GM19468 (cell line): ENCODE results near the gene TRERF1.
"Not testable (repeated sequence)": the region's sequence is repeated elsewhere in the genome, so short reads cannot be mapped to it uniquely, and the experiment has no call there.

Experiments
- ATAC-seq: cut with Tn5 transposase; IDR thresholded peaks from one replicate; pipeline ENCODE4 v1.9.1; 2021; ENCODE audit warnings: mild to moderate bottlenecking, moderate library complexity, moderate number of reproducible peaks; ENCODE audit not compliant: unreplicated experiment; ENCODE audit errors: extremely low read depth

TRERF1 gene

DNA sequence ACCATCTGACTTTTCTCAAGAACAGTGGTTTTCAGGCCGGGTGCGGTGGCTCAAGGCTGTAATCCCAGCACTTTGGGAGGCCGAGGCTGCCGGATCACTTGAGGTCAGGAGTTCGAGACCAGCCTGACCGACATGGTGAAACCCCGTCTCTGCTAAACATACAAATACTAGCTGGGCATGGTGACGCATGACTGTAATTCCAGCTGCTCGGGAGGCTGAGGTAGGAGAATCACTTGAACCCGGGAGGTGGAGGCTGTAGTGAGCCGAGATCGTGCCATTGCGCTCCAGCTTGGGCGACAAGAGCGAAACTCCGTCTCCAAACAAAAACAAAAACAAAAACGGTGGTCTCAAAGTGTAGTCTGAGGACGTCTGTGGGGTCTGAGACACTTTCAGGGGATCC is 235.2 kb downstream of the TRERF1 start:
- not testable (repeated sequence) for ATAC-seq

DNA sequence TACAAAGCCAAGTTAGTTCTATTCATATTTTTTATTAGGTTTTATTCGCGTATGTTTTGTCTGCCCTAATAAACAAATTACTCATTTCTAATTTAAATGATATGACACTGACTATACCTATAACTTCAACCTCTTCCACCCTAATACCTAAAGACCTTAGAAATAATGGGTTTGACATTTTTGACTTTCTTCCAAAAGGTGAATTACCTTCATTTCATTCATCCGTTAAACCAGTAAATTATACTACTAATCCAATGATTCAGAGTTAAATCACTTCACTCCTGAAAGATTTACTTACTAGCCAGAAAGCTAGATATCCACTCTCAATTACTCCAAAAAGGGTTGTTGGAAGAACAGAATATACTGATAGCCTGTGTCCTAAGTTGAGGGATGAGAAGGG is 239.3 kb downstream of the TRERF1 start:
- ATAC-seq, result no peak

DNA sequence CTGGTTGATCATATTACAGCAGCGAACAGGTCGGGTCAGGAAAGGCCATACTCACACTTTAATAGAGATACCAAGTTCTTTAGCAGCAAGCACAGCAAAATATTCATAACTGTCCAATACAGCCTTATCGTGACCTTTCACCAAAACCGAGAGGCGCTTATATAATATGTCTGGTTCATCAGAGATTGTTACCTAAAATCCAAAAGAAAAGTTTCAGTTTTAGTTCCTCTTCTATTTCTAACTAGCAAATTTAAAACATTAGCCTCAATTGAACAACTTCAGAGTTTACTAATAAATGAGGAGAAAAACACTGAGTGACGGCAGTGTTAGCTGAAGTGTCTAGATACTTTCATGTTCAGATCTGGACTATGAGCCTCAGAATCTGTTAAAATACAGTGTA is 240.0 kb downstream of the TRERF1 start:
- no peak for ATAC-seq

DNA sequence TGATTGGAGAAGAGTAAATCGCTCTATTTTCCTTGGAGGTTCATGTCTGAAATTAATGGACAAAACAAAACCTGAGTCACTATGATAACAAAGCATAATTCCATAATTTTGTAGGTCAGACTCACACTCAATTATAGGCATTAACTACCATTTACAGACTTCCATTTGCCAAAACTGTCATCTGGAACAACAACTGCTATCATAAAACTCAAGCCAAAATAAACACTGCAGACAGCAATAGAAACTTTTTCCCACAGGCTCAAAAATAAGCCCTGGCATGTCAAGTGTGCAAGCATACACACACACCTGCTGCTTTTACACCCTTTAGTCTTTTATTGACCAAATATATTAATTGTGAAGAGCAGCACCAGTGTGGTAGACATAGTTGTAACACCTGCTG is 241.2 kb downstream of the TRERF1 start:
- no peak for ATAC-seq

DNA sequence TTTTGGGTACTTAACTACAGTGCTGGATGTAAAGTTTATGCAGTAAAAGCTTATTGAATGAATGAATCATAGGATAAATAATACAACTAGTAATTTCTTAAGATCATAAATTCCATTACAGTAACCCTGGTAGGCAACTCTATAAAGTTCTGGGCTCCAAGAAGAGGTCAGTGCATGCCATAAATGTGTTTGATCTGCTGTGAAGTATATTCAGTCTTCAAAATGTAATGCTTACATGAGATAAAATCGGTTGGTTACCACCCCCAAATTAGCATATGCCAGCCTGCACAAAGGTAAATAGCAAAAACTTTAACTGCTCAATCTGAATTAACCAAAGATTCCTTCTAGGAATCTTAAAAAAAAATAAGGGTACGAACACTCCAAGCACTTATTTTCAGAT is 244.2 kb downstream of the TRERF1 start:
- not testable (repeated sequence) for ATAC-seq

DNA sequence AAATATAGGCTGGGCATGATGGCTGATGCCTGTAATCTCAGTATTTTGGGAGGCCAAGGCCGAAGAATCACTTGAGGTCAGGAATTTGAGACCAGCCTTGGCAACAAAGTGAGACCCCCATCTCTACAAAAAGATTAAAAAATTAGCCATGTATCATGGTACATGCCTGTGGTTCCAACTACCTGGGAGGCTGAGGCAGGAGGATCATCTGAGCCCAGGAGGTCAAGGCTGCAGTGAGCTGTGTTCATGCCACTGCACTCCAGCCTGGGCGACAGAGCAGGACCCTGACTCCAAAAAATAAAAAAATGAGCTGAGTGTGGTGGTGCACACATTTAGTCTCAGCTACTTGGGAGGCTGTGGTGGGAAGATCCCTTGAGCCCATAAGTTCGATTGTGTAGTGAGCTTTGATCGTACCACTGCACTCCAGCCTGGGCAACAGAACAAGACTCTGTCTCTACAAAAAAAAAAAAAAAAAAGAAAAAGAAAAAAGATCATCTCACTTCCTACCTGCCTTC is 246.9 kb downstream of the TRERF1 start:
- ATAC-seq, result no peak

DNA sequence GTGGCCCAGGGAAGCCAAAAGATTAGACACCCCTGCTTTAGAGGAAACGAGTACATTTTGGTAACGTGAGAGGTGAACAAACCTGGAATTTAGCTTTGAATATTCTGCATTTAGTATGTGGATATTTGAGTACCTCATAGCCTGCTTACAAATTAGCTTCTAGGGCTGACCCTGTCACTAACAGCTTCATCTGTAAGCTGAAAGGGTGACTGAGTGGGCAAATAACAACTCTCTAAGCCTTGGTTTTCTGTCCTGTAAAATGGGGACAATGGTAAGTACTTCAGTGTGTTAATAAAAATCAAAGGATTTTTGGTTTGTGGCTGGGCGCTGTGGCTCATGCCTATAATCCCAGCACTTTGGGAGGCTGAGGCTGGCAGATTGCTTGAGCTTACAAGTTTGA is 248.5 kb downstream of the TRERF1 start:
- ATAC-seq, result no peak

DNA sequence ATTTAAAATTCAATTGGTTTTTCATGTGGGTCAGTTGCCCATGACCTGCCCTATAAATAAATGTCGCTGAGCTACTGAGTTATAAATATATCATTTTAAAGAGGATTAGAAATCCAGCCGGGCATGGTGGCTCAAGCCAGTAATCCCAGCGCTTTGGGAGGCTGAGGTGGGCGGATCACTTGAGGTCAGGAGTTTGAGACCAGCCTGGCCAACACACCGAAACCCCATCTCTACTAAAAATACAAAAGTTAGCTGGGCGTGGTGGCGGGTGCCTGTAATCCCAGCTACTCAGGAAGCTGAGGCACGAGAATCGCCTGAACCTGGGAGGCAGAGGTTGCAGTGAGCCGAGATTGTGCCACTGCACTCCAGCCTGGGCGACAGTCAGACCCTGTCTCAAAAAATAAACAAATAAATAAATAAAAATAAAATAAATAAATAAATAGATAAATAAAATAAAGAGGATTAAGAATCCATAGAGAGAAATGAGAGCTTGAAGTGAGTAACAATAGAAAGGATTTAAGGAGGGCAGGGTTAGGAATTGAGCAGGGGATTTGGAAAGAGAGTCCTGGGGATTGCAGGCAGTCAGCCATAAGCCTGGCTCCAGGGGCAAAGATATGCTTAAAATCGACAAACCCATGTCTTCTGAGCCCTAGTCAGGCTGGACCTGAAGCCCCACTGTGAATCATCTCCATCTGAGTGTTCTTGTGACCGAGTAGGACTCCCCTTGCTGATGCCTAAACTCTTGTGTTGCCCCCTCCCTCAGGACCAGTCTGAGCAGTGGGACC is 249.4 kb downstream of the TRERF1 start:
- ATAC-seq, result not testable (repeated sequence)

DNA sequence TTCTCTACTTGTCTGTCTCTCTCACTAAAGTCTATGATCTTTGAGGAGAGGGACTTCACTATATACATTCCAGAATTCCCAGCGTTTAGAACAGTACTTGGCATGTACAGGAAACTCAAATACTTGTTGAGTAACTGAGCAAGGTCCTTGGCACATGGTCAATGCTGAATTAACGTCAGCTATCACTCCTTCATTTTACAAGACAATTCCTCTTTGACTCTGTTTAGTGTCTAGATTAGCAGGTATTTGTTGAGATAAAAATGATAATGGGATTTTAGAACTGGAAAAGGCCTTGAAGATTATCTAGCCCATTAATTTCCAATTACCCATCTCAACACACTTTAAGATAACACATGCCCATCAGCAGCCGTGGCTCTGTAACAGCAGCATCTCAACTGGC is 250.3 kb downstream of the TRERF1 start:
- no peak for ATAC-seq

DNA sequence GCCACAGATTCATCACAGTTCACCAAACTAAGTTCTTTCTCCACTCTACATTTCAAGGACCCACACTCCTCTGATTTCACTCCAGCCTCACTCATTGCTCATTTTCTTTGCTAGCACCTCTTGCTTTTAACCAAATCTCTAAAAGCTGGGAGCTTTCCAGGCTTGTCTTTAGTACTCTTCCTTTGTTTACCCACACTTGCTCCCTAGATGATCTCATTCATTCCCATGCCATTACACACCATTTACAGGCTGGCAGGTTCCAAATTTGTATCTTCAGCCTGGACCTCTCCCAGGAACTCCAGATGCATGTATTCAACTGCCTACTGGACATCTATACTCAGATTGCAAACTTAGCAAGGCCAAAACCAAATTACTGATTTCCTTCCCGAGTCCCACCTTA is 251.7 kb downstream of the TRERF1 start:
- ATAC-seq, result no peak

DNA sequence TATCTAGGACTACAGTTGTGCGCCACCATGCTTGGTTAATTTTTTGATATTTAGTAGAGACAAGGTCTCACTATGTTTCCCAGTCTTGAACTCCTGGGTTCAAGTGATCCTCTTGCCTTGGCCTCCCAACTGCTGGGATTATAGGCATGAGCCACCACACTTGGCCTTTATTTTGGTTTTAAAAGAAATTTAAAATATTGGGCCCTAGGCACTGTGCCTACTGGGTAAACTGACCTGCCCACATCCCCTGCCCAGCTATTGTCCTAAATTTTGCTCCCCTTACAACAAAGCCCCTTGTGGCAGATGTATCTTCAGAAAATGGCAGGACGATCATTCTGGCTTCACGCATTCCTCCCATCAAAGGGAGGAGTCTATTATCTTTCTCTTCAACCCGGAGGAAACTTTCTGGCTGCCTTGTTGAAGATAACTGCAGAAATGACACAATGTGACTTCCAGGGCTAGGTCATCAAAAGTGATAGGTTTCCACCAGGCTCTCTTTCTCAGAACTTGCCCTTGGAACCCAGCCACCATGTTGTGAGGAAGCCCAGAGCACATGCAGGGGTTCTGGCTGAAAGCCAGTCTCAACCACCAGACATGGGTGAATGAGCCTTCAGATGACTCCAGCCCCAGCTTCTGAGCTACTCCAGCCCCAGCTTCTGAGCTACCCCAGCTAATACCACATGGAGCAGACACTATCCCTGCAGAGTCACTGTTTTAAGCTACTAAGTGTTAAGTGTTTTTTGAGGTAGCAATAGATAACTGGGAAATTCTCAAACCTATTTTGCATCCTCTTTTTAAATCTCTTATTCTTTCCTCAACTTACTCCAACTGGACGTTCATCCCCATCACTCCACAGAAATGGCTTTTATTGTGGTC is 252.4 kb downstream of the TRERF1 start:
- ATAC-seq, result no peak

DNA sequence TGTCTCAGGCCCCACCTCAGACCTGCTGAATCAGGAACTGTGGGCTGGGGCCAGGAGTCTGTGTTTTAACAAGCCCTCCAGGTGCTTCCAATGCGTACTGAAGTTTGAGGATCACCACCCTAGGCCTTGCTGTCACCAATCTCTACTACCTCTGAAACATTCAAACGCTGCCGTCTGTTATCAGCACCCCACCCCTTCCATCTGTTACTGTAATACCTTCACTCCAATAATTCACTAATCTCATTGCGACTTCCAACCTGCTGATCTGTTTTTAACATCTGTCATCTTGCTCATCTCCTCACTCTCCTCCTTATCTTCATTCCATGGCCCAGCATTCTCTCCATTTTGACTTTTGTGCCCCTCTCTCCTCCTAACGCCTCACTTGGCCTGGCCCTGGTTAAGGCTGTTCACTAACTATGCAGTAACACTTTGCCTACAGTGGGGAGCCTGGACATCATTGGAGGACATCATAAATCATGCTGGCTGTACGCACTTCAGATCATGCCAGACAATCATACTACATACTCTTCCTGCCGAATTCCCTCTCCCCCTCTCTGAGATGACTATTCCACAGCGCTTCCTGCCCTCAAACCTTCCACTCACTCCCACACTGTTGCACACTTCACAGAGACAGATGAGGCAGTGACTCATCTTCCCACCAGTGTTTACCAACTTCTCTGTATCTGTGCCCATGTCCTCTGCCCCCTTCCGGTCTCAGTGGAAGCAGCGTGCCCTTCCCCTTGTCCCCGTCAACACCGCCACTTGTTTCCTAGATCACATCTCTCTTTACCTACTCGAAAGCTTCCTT is 254.0 kb downstream of the TRERF1 start:
- no peak for ATAC-seq

DNA sequence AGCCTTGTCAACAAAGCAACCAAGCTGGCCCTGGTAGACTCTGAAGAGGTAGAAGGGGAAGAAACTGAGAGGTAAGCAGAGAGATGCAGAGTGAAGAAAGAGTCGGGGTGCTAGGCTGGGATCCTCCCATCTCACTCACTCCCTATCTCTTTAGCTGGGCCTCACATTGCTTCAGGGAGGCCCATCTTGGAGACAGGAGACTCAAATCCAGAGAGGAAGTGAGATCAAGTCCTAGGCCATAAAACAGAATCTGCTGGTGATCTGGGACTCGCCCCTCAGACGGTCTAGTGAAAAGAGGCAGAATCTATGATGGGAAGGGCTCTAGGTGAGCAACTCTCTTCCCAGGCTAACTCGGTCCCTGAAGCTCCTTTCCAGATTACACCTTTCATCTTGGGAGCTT is 256.3 kb downstream of the TRERF1 start:
- no peak for ATAC-seq

DNA sequence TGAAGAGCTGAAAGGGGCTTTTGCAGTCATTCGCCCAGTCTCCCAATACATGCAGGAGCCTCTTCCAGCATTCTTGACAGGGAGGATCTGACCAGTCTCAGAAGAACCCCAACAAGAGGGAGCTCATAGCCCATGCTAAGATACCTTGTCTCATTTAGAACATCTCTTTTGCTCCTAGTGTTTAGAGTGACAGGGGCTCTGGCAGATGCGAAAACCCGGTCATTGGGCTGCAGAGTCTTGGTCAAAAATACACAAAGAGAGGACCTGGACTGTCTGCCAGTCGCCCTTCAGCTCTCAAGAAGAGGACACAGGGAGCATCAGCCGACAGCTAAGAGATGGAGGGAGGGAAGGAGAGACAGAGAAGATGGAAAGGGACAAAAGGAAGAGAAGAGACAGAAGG is 257.7 kb downstream of the TRERF1 start:
- ATAC-seq, result no peak

DNA sequence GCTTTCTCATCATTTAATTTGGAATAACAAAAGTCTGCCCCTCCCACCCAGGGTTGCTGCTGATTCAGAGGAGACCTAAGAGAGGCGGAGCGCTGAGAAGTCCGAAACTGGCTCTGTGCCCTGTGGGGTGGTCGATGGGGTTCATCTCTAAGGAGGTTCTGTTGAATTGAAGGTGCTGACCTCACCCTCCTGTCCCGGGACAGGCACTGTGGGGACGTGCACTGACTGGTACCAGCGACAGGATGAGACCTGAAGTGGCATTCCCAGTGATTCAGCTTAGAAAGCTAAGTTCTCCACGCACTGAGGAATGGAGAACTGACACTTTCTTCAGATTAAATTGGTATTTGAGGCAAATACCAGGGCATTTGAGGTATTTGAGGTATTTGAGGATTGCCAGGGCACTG is 258.2 kb downstream of the TRERF1 start:
- no peak for ATAC-seq

DNA sequence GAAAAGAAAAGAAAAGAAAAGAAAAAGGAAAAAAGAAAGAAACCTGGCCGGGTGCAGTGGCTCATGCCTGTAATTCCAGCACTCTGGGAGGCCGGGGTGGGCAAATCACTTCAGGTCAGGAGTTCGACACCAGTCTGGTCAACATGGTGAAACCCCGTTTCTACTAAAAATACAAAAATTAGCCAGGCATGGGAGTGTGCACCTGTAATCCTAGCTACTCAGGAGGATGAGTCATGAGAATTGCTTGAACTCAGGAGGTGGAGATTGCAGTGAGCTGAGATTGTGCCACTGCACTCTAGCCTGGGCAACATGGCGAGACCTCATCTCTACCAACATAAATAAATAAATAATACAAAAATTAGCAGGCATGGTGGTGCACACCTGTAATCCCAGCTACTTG is 259.3 kb downstream of the TRERF1 start:
- not testable (repeated sequence) for ATAC-seq

DNA sequence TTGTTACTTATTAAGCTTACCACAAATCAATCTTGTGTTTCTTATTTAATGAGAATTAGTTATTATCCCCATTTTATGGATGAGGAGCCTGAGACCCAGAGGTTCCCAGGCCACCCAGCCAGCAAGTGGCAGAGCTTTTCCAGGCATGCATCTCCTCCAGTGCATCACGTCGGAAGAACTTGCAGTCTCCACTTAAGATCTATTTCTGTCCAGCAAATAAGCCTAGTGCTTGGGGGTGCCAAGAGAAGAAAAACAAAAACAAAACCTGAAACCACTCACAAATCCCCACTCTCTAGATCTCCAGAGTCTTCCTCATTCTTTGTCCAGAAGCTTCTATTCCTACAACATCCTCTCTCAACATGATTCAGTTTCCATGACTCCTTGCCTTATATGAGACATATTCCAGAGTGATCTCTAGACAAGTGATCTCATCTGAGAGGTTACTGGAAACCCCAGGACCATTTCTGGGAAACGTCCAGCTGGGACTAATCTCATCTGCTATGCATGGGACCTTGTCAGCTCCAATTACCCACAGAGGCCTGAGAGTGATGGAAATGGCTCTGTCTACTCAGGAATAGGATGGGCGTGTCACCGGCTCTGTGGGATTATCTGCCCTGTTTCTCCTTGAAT is 261.1 kb downstream of the TRERF1 start:
- ATAC-seq, result no peak

DNA sequence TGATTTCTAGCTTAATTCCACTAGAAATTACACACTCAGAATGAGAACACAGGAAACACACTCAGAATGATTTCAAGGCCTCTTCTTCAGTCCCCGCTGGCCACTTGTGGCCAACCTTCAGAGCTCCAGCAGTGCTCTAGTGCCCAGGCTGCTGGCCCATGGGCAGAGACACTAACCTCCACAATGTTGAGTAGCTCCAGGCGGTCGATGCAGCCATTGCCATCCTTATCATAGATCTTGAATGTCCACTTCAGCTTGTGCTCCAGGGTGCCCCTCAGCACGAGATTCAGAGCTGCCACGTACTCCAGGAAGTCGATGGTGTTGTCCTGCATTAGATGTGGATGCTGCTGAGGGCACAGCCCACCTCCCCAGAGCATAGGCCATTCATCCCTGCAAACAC is 263.3 kb downstream of the TRERF1 start:
- ATAC-seq, result no peak

DNA sequence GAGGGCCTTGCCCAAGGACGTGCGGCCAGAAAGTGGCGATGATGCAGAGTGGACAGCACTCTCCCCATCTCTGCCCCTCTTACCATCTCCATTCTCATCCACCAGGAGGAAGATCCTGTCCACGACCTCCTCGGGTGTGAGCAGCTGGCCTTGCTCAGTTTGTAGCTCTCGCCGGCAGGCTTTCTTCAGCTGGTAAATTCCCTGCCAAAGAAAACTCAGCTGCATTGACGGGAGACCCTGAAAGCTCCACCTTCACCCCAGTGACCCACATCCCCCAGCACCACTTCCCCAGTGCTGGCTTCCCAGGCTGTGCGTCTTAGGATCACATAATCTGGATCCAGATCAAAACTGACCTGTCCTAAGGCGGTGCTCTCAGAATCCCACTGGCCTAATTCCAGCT is 266.1 kb downstream of the TRERF1 start:
- ATAC-seq, result no peak

DNA sequence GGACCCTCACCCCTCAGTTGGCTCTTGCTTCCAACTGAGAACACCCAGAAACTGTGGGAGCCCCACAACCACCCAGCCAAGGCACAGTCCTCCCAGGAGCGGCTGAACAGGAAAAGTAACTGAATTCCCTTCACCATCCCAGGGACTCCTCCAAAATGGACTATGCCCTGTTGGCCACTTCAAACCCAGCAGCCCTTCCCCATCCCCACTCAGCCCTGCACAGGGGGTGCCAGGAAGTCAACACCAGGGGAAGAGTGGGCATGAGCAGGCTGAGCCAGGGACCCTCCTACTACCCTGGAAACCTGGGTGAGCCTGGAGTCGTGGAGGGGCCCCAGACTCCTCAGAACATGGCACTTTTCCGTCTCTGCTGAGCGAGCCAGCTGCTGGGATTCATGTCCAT is 267.3 kb downstream of the TRERF1 start:
- ATAC-seq, result no peak
